ENCODE data around the gene SLC9A6. TPM values are rescaled to one million over a fixed set of nuclear protein-coding genes. Genes with fewer than 3 reads are reported as not detected.

Gene SLC9A6
- total RNA-seq (2013) = 13.8 TPM
- polyA plus RNA-seq = 10 to 100 TPM in 2 of 3 donors, 1 to 10 TPM in 1; 5.8 to 15.7 (median 14.2) TPM
- 7.6 and 9.9 TPM in 2 replicates for polyA minus RNA-seq
- total RNA-seq = 9.0 to 46.6 (median 30.1) reads per million in 11 experiments

DNA sequence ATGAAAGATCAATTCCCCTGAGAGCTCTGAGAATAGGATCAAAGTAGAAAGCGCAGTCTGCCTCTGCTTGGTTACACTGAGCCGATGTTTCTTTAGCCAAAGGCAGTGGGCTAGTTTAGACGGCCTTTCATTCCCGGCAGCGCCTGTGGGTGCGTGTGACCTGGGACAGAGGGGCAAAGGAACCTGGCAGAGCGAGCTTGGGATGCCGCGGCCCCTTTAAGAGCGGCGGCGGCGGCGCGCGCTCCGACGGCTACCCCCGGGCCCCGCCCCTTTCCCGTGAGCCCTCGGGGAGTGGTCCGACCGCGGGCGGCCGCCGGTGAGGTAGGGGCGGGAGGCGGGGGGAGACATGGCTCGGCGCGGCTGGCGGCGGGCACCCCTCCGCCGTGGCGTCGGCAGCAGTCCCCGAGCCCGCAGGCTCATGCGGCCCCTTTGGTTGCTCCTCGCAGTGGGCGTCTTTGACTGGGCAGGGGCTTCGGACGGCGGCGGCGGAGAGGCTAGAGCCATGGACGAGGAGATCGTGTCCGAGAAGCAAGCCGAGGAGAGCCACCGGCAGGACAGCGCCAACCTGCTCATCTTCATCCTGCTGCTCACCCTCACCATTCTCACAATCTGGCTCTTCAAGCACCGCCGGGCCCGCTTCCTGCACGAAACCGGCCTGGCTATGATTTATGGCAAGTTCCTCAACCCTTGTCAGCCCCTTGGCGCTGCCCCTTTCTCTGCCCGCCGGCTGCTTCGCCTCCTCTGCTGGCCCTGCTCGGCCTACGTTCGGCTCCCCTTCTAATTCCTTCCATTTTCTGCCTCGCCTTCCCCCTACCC is at the start of gene SLC9A6:
TSS of gene SLC9A6 (plus strand) at position 279 of the 816 bp plus-strand sequence. CDS start at position 503, 224 bp downstream.
- Histone ChIP-seq H2AFZ (ENCODE audit: insufficient read depth, low read depth, low read length, poor library complexity, severe bottlenecking) (peak within 1 kb of the TSS; percentile 69), H3K27ac (ENCODE audit: low read depth in 1 of 2, low read length in 2 of 2) (peak within 1 kb of the TSS; percentile 50 to 70), H3K4me2 (replicated peaks; ENCODE audit: extremely low read depth, low read length, poor library complexity, severe bottlenecking) (peak within 1 kb of the TSS; percentile 77), H3K9ac (ENCODE audit: insufficient read depth, low read length, poor library complexity, severe bottlenecking) (peak within 1 kb of the TSS; percentile 69), H3K79me2 (ENCODE audit: insufficient read depth, low read length) (peaks cover 35% of the 10 kb centered on the region), H4K20me1 (ENCODE audit: insufficient read depth, low read length) (no peaks in the 10 kb centered on the region), H3K27me3 (ENCODE audit: control insufficient read depth in 2 of 2, insufficient read depth in 2 of 2, low read length in 2 of 2) (no peaks in the 10 kb centered on the region), H3K9me3 (replicated peaks in 1 of 2; ENCODE audit: control insufficient read depth in 1 of 2, insufficient read depth in 1 of 2, low read length in 2 of 2) (no peaks in the 10 kb centered on the region), H3K36me3 (replicated peaks in 1 of 2; ENCODE audit: control insufficient read depth in 1 of 2, insufficient read depth in 2 of 2, low read length in 2 of 2) (no peaks in the 10 kb centered on the region), H3K4me1 (ENCODE audit: control insufficient read depth in 1 of 2, insufficient read depth in 2 of 2, low read length in 2 of 2) (peaks cover 49 to 53% of the 10 kb centered on the region in 2 donors), H3K4me3 (replicated peaks in 1 of 3; ENCODE audit: low read depth in 2 of 3, low read length in 3 of 3) (peak within 1 kb of the TSS; percentile 75 to 90 (median 89))
- peak; percentile 23 to 33 (median 31) for DNase-seq
- Mint-ChIP-seq H3K36me3 (no peaks in the 10 kb centered on the region), H3K4me1 (peaks cover 59% of the 10 kb centered on the region), H3K27me3 (ENCODE audit: low read depth in 3 of 3) (peaks cover 0 to 7% (median 2%) of the 10 kb centered on the region in 3 donors), H3K27ac (peak within 1 kb of the TSS; percentile 68 to 90 (median 81)), H3K9me3 (peaks cover 0 to 4% (median 1%) of the 10 kb centered on the region in 7 donors), H3K4me3 (peak within 1 kb of the TSS; percentile 92 to 93)
- TF ChIP-seq CTCF (IDR thresholded peaks at IDR 0.05) = no peak
- intact Hi-C loops (cut with micrococcal nuclease) = no loop called here
- WGBS (ENCODE audit: insufficient coverage) = 2% methylated on average over 32 of the region's 68 CpGs

DNA sequence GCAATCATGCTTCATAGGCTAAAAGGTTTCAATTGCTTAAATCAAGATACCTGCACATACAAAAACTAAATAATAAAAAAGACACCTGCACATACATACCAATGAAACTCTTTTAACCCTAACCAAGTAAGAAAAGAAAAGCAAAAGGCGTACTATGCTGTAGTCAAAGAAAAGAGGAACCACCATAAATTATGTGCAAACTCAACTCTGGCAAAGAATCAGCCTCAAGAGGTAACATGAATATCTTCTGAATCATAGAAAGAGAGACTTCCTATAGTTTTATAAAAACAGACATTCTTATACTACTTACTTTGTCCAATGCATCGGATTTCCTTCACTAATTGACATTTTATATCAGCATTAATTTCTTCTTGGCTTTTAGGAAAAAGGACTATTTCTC is 40.7 kb upstream of the SLC9A6 start:
- Histone ChIP-seq H4K20me1 (ENCODE audit: insufficient read depth, low read length) (no peaks in the 10 kb centered on the region), H3K79me2 (ENCODE audit: insufficient read depth, low read length) (no peaks in the 10 kb centered on the region), H3K4me1 (ENCODE audit: control insufficient read depth in 1 of 2, insufficient read depth in 2 of 2, low read length in 2 of 2) (no peaks in the 10 kb centered on the region), H2AFZ (ENCODE audit: insufficient read depth, low read depth, low read length, poor library complexity, severe bottlenecking) (no peak overlapping the region), H3K9me3 (replicated peaks in 1 of 2; ENCODE audit: control insufficient read depth in 1 of 2, insufficient read depth in 1 of 2, low read length in 2 of 2) (peaks cover 8 to 10% of the 10 kb centered on the region in 2 donors), H3K4me3 (replicated peaks in 1 of 3; ENCODE audit: low read depth in 2 of 3, low read length in 3 of 3) (no peak overlapping the region), H3K9ac (ENCODE audit: insufficient read depth, low read length, poor library complexity, severe bottlenecking) (no peak overlapping the region), H3K36me3 (replicated peaks in 1 of 2; ENCODE audit: control insufficient read depth in 1 of 2, insufficient read depth in 2 of 2, low read length in 2 of 2) (no peaks in the 10 kb centered on the region), H3K27me3 (ENCODE audit: control insufficient read depth in 2 of 2, insufficient read depth in 2 of 2, low read length in 2 of 2) (no peaks in the 10 kb centered on the region), H3K27ac (ENCODE audit: low read depth in 1 of 2, low read length in 2 of 2) (no peak overlapping the region), H3K4me2 (replicated peaks; ENCODE audit: extremely low read depth, low read length, poor library complexity, severe bottlenecking) (no peak overlapping the region)
- intact Hi-C loops (cut with micrococcal nuclease) = no loop called here
- no peak for TF ChIP-seq CTCF (IDR thresholded peaks at IDR 0.05)
- Mint-ChIP-seq H3K9me3 (peaks cover 0 to 11% (median 0%) of the 10 kb centered on the region in 7 donors), H3K36me3 (peaks cover 4 to 6% of the 10 kb centered on the region in 2 donors), H3K4me3 (no peak overlapping the region), H3K4me1 (peaks cover 2% of the 10 kb centered on the region), H3K27ac (no peak overlapping the region), H3K27me3 (ENCODE audit: low read depth in 3 of 3) (no peaks in the 10 kb centered on the region)
- DNase-seq = no peak
- no CpG with 5 or more reads among the region's 2 CpGs for WGBS (ENCODE audit: insufficient coverage)

Data from CD14-positive monocyte (primary cell).